ENCODE data around the gene PBOV1.

PBOV1 gene

DNA sequence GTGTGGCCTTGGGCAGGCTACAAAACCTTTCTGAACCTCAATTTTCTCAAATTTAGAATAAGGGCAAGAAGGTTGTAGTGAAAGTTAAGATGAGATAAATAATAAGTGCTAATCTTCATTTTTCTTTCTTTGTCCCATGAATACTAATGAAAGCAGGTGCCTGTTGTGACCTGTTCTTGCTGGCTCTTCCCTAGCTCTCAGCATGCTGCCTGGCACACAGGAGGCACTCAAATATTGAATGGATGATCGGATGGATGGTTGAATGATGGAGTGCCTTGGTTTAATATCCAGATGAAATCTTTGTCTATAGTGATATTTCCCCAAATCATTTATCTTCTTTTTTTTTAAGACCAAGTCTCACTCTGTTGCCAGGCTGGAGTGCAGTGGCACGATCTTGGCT, 15.0 kb downstream of the PBOV1 start:
- no peak for DNase-seq

- DNase-seq, result no peak
Measured at GRCh38 chr6:138201836-138202235, 16.5 kb downstream of the PBOV1 start.

DNA sequence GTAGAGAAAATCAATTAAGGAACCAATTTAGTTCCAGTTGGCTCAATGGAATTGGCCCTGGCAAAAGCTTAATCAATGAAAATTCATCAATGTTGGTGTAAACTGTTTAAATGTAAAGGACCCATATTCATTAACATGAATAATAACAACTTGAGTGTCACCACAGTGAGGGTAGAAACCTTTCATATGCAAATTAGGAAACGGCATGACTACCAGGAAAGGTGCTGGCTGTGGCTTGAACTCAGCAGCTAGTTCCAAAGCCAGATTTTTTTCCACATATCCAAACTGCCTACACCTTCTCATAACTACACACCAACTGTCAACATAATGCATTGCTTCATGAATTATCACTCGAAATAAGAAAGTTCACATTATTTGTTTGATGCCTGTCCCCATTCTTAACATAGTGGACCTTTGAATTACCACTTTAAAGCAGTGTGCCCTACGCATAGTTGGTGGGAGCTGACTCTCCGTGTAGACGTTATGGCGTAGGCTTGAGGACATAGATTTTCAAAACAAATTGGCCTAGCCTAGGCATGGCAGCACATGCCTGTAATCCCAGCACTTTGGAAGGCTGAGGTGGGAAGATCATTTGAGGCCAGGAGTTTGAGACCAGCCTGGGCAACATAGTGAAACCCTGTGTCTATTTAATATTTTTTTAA, 19.7 kb downstream of the PBOV1 start:
- no peak for DNase-seq

DNA sequence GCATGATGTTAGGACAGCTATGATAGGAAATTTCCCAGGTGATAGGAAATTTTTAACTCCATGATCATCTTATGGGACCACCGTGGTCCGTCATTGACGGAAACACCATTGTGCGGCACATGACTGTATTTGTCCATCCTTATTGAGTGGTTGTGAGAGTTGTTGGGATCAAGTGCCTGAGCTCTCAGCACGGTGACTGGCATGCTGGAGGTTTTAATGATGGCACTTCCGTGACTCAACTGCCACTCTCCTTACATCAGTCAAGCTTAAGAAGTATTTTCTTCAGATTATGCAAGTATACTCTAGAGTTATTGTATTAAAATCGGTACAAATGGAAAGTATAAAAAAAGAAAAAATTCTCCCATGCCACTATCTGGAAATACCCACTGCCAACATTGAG, 20.7 kb downstream of the PBOV1 start:
- no peak for DNase-seq

GRCh38 chr6:138196122-138196738, 22.1 kb downstream of the PBOV1 start:
- DNase-seq, result no peak

GRCh38 chr6:138194287-138194686, 24.0 kb downstream of the PBOV1 start:
- DNase-seq, result no peak

- DNase-seq, result no peak
Measured at GRCh38 chr6:138188278-138188941, 29.9 kb downstream of the PBOV1 start.

GRCh38 chr6:138187156-138187555, 31.1 kb downstream of the PBOV1 start:
- DNase-seq, result no peak

GRCh38 chr6:138184230-138184629, 34.1 kb downstream of the PBOV1 start:
- no peak for DNase-seq

- DNase-seq, result no peak
Measured at GRCh38 chr6:138183790-138184134, 34.5 kb downstream of the PBOV1 start.

DNA sequence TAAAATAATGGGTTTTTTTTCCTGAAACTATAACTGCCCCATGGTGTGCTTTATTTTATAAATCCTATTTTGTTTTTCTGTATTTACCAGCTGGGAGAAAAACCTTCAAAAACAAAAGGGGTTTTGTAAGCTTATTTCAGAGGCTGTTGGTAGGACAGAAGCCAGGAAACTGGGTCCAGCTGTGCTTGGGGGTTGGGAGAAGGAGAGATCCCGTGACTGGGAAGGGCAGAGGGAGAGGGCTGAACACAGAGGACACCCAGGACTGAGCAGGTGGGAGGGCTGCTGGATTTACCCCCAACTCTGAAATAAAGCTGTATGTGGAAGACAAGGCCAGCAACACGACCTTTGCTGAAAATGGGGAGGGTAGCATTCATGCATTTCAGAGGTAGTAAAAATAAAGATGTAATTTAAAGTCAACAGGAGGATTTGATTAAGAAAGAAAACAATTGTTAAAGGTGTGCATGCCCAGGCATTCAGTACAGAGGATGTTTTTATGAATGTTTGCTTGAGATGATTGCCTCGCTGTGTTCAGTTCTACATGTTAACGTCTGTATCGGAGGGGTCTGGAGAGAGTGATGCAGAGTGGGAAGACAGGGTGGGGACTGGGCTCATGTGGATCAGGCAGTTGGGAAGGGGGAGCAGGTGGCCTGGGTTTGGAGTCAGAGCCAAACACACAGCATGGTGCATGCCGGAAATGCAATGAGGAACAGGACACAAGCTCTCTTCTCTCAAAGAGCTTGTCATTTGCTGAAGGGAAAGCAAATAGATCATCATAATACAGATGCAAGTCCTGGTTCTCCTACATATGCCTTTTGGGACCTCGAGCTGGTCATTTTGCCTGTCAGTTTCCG, 35.1 kb downstream of the PBOV1 start:
- DNase-seq, result no peak

GRCh38 chr6:138176652-138177232, 41.5 kb downstream of the PBOV1 start:
- DNase-seq, result no peak

GRCh38 chr6:138175596-138175995, 42.7 kb downstream of the PBOV1 start:
- no peak for DNase-seq
